Measurements from ENCODE around the gene MEGF9. TPM values are rescaled to one million over a fixed set of nuclear protein-coding genes. Genes with fewer than 3 reads are reported as not detected.

MEGF9 gene
- total RNA-seq, 1 experiment from 2014 or later, result 12.2 TPM

- ChIA-PET POLR2A (ENCODE audit: low non-redundant PET) (interaction anchor here (0.6 kb wide), 1 partner anchor 639 kb away, joined by 4 read pairs; no protein-coding TSS in a partner anchor), CTCF (no interaction called here)
- BruUV-seq (replicated peaks), result no TSS peak
- no peak for DNase-seq (ENCODE audit: low spot score)
- Histone ChIP-seq H3K4me3 (ENCODE audit: low read depth, low read length, poor library complexity, severe bottlenecking) (peak overlapping the region; percentile 78), H3K27ac (ENCODE audit: low read depth, low read length, poor library complexity, severe bottlenecking) (peak overlapping the region; percentile 26), H3K27me3 (replicated peaks; ENCODE audit: insufficient read depth, low read depth, low read length, poor library complexity) (no peaks in the 10 kb centered on the region), H3K36me3 (ENCODE audit: insufficient read depth, low read length, poor library complexity, severe bottlenecking) (no peaks in the 10 kb centered on the region), H3K9me3 (ENCODE audit: low read depth, low read length, poor library complexity, severe bottlenecking) (no peaks in the 10 kb centered on the region), H3K4me1 (ENCODE audit: insufficient read depth, low read length, poor library complexity, severe bottlenecking) (peaks cover 44% of the 10 kb centered on the region)
- intact Hi-C loops (cut with micrococcal nuclease; ENCODE audit: unreplicated experiment), result loop anchor here (5.0 kb wide), 1 partner anchor 89 kb away; no protein-coding TSS in a partner anchor
- TF ChIP-seq EZH2 (IDR thresholded peaks at IDR 0.05; ENCODE audit: borderline replicate concordance, low read depth, low read length, poor library complexity, severe bottlenecking) (no peak), CTCF (conservative IDR thresholded peaks at IDR 0.05; ENCODE audit: low read depth, low read length) (no peak; the same call in 1 of the 2 replicates)
These were observed 2.9 kb downstream of the MEGF9 start for GRCh38 chr9:120711354-120711753.

- peak overlapping the region; percentile 78 for H3K4me3 ChIP-seq (ENCODE audit: low read depth, low read length, poor library complexity, severe bottlenecking)
- peaks cover 37% of the 10 kb centered on the region for H3K4me1 ChIP-seq (ENCODE audit: insufficient read depth, low read length, poor library complexity, severe bottlenecking)
- TF ChIP-seq EZH2 (IDR thresholded peaks at IDR 0.05; ENCODE audit: borderline replicate concordance, low read depth, low read length, poor library complexity, severe bottlenecking), result no peak
- no peaks in the 10 kb centered on the region for H3K27me3 ChIP-seq (replicated peaks; ENCODE audit: insufficient read depth, low read depth, low read length, poor library complexity)
- intact Hi-C loops (cut with micrococcal nuclease; ENCODE audit: unreplicated experiment), result loop anchor here (5.0 kb wide), 1 partner anchor 88 kb away; no protein-coding TSS in a partner anchor
- peak; percentile 86 for DNase-seq (ENCODE audit: low spot score)
- ChIA-PET CTCF (no interaction called here), POLR2A (ENCODE audit: low non-redundant PET) (interaction anchor here (0.7 kb wide), 1 partner anchor 63 kb away, joined by 5 read pairs; no protein-coding TSS in a partner anchor)
- H3K36me3 ChIP-seq (ENCODE audit: insufficient read depth, low read length, poor library complexity, severe bottlenecking), result no peaks in the 10 kb centered on the region
- BruUV-seq (replicated peaks), result no TSS peak
- H3K27ac ChIP-seq (ENCODE audit: low read depth, low read length, poor library complexity, severe bottlenecking), result peak overlapping the region; percentile 26
- H3K9me3 ChIP-seq (ENCODE audit: low read depth, low read length, poor library complexity, severe bottlenecking), result no peaks in the 10 kb centered on the region
These were observed 3.9 kb downstream of the MEGF9 start for GRCh38 chr9:120710110-120710981.

- no TSS peak for BruUV-seq (replicated peaks)
- Histone ChIP-seq H3K4me3 (ENCODE audit: low read depth, low read length, poor library complexity, severe bottlenecking) (no peak overlapping the region), H3K36me3 (ENCODE audit: insufficient read depth, low read length, poor library complexity, severe bottlenecking) (no peaks in the 10 kb centered on the region), H3K4me1 (ENCODE audit: insufficient read depth, low read length, poor library complexity, severe bottlenecking) (peaks cover 31% of the 10 kb centered on the region), H3K27me3 (replicated peaks; ENCODE audit: insufficient read depth, low read depth, low read length, poor library complexity) (no peaks in the 10 kb centered on the region), H3K9me3 (ENCODE audit: low read depth, low read length, poor library complexity, severe bottlenecking) (no peaks in the 10 kb centered on the region), H3K27ac (ENCODE audit: low read depth, low read length, poor library complexity, severe bottlenecking) (no peak overlapping the region)
- TF ChIP-seq CTCF (conservative IDR thresholded peaks at IDR 0.05; ENCODE audit: low read depth, low read length) (no peak), EZH2 (IDR thresholded peaks at IDR 0.05; ENCODE audit: borderline replicate concordance, low read depth, low read length, poor library complexity, severe bottlenecking) (no peak)
- no peak for DNase-seq (ENCODE audit: low spot score)
- intact Hi-C loops (cut with micrococcal nuclease; ENCODE audit: unreplicated experiment), result no loop called here
- POLR2A ChIA-PET (ENCODE audit: low non-redundant PET), result no interaction called here
- CTCF ChIA-PET, result no interaction called here
These were observed 5.6 kb downstream of the MEGF9 start for GRCh38 chr9:120708526-120709224.
